H4 (cell line): Measurements from ENCODE around the gene PEX6. TPM values are rescaled to one million over a fixed set of nuclear protein-coding genes. Genes with fewer than 3 reads are reported as not detected.
"Not testable (repeated sequence)": the region's sequence is repeated elsewhere in the genome, so short reads cannot be mapped to it uniquely, and the experiment has no call there.

Source experiments
- DNase-seq: peaks from one replicate; pipeline ENCODE4 v3.0.0-alpha.2; 2015; ENCODE audit warnings: low spot score
- total RNA-seq: library from RNA; depleted of rRNA; stranded (reverse); fragments of >200 nt; shearing (Covaris generic); gene quantifications from 2 replicates; pipeline ENCODE4 v1.2.3, GENCODE V29; 2014

PEX6 gene
- total RNA-seq, 1 experiment from 2014 or later, result 39.2 TPM

GRCh38 chr6:43001843-43002242 is 22.9 kb upstream of the PEX6 start:
- no peak for DNase-seq

GRCh38 chr6:42998205-42998604 is 19.2 kb upstream of the PEX6 start:
- not testable (repeated sequence) for DNase-seq

- DNase-seq, result no peak
These were observed 17.5 kb upstream of the PEX6 start for GRCh38 chr6:42996513-42996912.

GRCh38 chr6:42993445-42993844 is 14.5 kb upstream of the PEX6 start:
- DNase-seq, result no peak

GRCh38 chr6:42989923-42990322 is 10.9 kb upstream of the PEX6 start:
- no peak for DNase-seq

- DNase-seq, result no peak
These were observed 9.6 kb upstream of the PEX6 start for GRCh38 chr6:42988486-42989020.

- DNase-seq, result no peak
These were observed 8.8 kb upstream of the PEX6 start for GRCh38 chr6:42987533-42988451.

- DNase-seq, result no peak
These were observed 6.0 kb upstream of the PEX6 start for GRCh38 chr6:42984924-42985475.

- peak; percentile 99 for DNase-seq
These were observed 5.3 kb upstream of the PEX6 start, which contains the start of gene PPP2R5D for GRCh38 chr6:42984001-42984923. Gene PPP2R5D (plus strand): TSS chr6:42984570. CDS start chr6:42984678, 108 bp downstream.

- no peak for DNase-seq
These were observed 2.9 kb upstream of the PEX6 start for GRCh38 chr6:42981836-42982235.

- DNase-seq, result no peak
These were observed 669 bp upstream of the PEX6 start for GRCh38 chr6:42979523-42980177.

GRCh38 chr6:42978487-42978838 is 518 bp downstream of the PEX6 start:
- DNase-seq, result peak; percentile 14

GRCh38 chr6:42974919-42975505 is 4.0 kb downstream of the PEX6 start:
- peak; percentile 5 for DNase-seq

- no peak for DNase-seq
These were observed 5.1 kb downstream of the PEX6 start for GRCh38 chr6:42973926-42974325.

GRCh38 chr6:42971746-42972327 is 7.1 kb downstream of the PEX6 start:
- no peak for DNase-seq

GRCh38 chr6:42970871-42971612 is 7.9 kb downstream of the PEX6 start:
- no peak for DNase-seq

- no peak for DNase-seq
These were observed 9.0 kb downstream of the PEX6 start for GRCh38 chr6:42969934-42970333.

- DNase-seq, result no peak
These were observed 9.6 kb downstream of the PEX6 start for GRCh38 chr6:42969431-42969830.

- no peak for DNase-seq
These were observed 10.2 kb downstream of the PEX6 start for GRCh38 chr6:42968783-42969182.
